ENCODE results near the gene MIPOL1.
"Not testable (repeated sequence)": the region's sequence is repeated elsewhere in the genome, so short reads cannot be mapped to it uniquely, and the experiment has no call there.

The MIPOL1 gene

GRCh38 chr14:37285220-37285619 lies 87.5 kb downstream of the MIPOL1 start:
- no peaks in the 10 kb centered on the region for H3K27me3 ChIP-seq (ENCODE audit: insufficient read depth, low read length, poor library complexity, severe bottlenecking)
- H3K9me2 ChIP-seq (replicated peaks; ENCODE audit: low read depth, low read length), result no peaks in the 10 kb centered on the region
- no peaks in the 10 kb centered on the region for H3K4me1 ChIP-seq (ENCODE audit: insufficient read depth, low read length, poor library complexity, severe bottlenecking)
- TF ChIP-seq CTCF (conservative IDR thresholded peaks at IDR 0.05; ENCODE audit: low read length) (no peak), EZH2phosphoT487 (IDR thresholded peaks at IDR 0.05; ENCODE audit: borderline replicate concordance) (no peak)
- no peaks in the 10 kb centered on the region for H3K79me2 ChIP-seq (ENCODE audit: insufficient read depth, low read length)
- H4K20me1 ChIP-seq (ENCODE audit: insufficient read depth, low read length, poor library complexity, severe bottlenecking), result no peaks in the 10 kb centered on the region
- no peak overlapping the region for H3K9ac ChIP-seq (ENCODE audit: low read depth, low read length, poor library complexity, severe bottlenecking)
- no peak overlapping the region for H3K4me3 ChIP-seq (ENCODE audit: low read length, poor library complexity, severe bottlenecking)
- no peaks in the 10 kb centered on the region for H3F3A ChIP-seq (ENCODE audit: low read depth)
- no peak overlapping the region for H3K4me2 ChIP-seq (ENCODE audit: low read depth, low read length, poor library complexity, severe bottlenecking)
- no peak overlapping the region for H2AFZ ChIP-seq (ENCODE audit: low read length)
- no peaks in the 10 kb centered on the region for H3K36me3 ChIP-seq (ENCODE audit: insufficient read depth, low read length)
- H3K9me3 ChIP-seq (ENCODE audit: insufficient read depth, low read depth, low read length), result no peaks in the 10 kb centered on the region

GRCh38 chr14:37289688-37290087 lies 92.0 kb downstream of the MIPOL1 start:
- Histone ChIP-seq H3K4me1 (ENCODE audit: insufficient read depth, low read length, poor library complexity, severe bottlenecking) (no peaks in the 10 kb centered on the region), H3K9me2 (replicated peaks; ENCODE audit: low read depth, low read length) (no peaks in the 10 kb centered on the region), H3K4me3 (ENCODE audit: low read length, poor library complexity, severe bottlenecking) (no peak overlapping the region), H4K20me1 (ENCODE audit: insufficient read depth, low read length, poor library complexity, severe bottlenecking) (no peaks in the 10 kb centered on the region), H3K4me2 (ENCODE audit: low read depth, low read length, poor library complexity, severe bottlenecking) (no peak overlapping the region), H3K36me3 (ENCODE audit: insufficient read depth, low read length) (no peaks in the 10 kb centered on the region), H2AFZ (ENCODE audit: low read length) (no peak overlapping the region), H3K79me2 (ENCODE audit: insufficient read depth, low read length) (no peaks in the 10 kb centered on the region), H3K9ac (ENCODE audit: low read depth, low read length, poor library complexity, severe bottlenecking) (no peak overlapping the region), H3K27me3 (ENCODE audit: insufficient read depth, low read length, poor library complexity, severe bottlenecking) (no peaks in the 10 kb centered on the region), H3F3A (ENCODE audit: low read depth) (no peaks in the 10 kb centered on the region), H3K9me3 (ENCODE audit: insufficient read depth, low read depth, low read length) (no peaks in the 10 kb centered on the region)
- TF ChIP-seq EZH2phosphoT487 (IDR thresholded peaks at IDR 0.05; ENCODE audit: borderline replicate concordance), result no peak
- no peak for TF ChIP-seq CTCF (conservative IDR thresholded peaks at IDR 0.05; ENCODE audit: low read length)

GRCh38 chr14:37295262-37295661 lies 97.5 kb downstream of the MIPOL1 start:
- H3K36me3 ChIP-seq (ENCODE audit: insufficient read depth, low read length); H3F3A ChIP-seq (ENCODE audit: low read depth); H3K4me1 ChIP-seq (ENCODE audit: insufficient read depth, low read length, poor library complexity, severe bottlenecking); H4K20me1 ChIP-seq (ENCODE audit: insufficient read depth, low read length, poor library complexity, severe bottlenecking); H2AFZ ChIP-seq (ENCODE audit: low read length); H3K79me2 ChIP-seq (ENCODE audit: insufficient read depth, low read length); H3K4me3 ChIP-seq (ENCODE audit: low read length, poor library complexity, severe bottlenecking); H3K27me3 ChIP-seq (ENCODE audit: insufficient read depth, low read length, poor library complexity, severe bottlenecking); H3K9me3 ChIP-seq (ENCODE audit: insufficient read depth, low read depth, low read length); H3K4me2 ChIP-seq (ENCODE audit: low read depth, low read length, poor library complexity, severe bottlenecking); H3K9me2 ChIP-seq (replicated peaks; ENCODE audit: low read depth, low read length); H3K9ac ChIP-seq (ENCODE audit: low read depth, low read length, poor library complexity, severe bottlenecking): not testable (repeated sequence)

GRCh38 chr14:37311252-37311651 lies 113.5 kb downstream of the MIPOL1 start:
- Histone ChIP-seq H3K9me2 (replicated peaks; ENCODE audit: low read depth, low read length) (no peaks in the 10 kb centered on the region), H3F3A (ENCODE audit: low read depth) (no peaks in the 10 kb centered on the region), H4K20me1 (ENCODE audit: insufficient read depth, low read length, poor library complexity, severe bottlenecking) (no peaks in the 10 kb centered on the region), H3K4me2 (ENCODE audit: low read depth, low read length, poor library complexity, severe bottlenecking) (no peak overlapping the region), H3K79me2 (ENCODE audit: insufficient read depth, low read length) (no peaks in the 10 kb centered on the region), H3K27me3 (ENCODE audit: insufficient read depth, low read length, poor library complexity, severe bottlenecking) (no peaks in the 10 kb centered on the region), H3K4me1 (ENCODE audit: insufficient read depth, low read length, poor library complexity, severe bottlenecking) (no peaks in the 10 kb centered on the region), H3K9ac (ENCODE audit: low read depth, low read length, poor library complexity, severe bottlenecking) (no peak overlapping the region), H3K36me3 (ENCODE audit: insufficient read depth, low read length) (no peaks in the 10 kb centered on the region), H2AFZ (ENCODE audit: low read length) (no peak overlapping the region), H3K9me3 (ENCODE audit: insufficient read depth, low read depth, low read length) (no peaks in the 10 kb centered on the region), H3K4me3 (ENCODE audit: low read length, poor library complexity, severe bottlenecking) (no peak overlapping the region)
- TF ChIP-seq CTCF (conservative IDR thresholded peaks at IDR 0.05; ENCODE audit: low read length) (no peak), EZH2phosphoT487 (IDR thresholded peaks at IDR 0.05; ENCODE audit: borderline replicate concordance) (no peak)
